HepG2 (cell line): ENCODE measurements around the gene GABRP.

Source experiments
- BRCA1 ChIP-seq: sonication (generic); formaldehyde crosslinking; IDR thresholded peaks from 2 replicates; pipeline ENCODE4 v1.4.0; 2020; ENCODE audit warnings: missing genetic modification reagents
- CTCF ChIP-seq: sonication (generic); formaldehyde crosslinking; IDR thresholded peaks from 2 replicates; pipeline ENCODE4 v1.5.0; 2020; ENCODE audit warnings: mild to moderate bottlenecking, missing genetic modification reagents, moderate library complexity
- DNMT1 ChIP-seq: sonication (generic); formaldehyde crosslinking; IDR thresholded peaks from 2 replicates; pipeline ENCODE4 v1.5.1; 2020; ENCODE audit warnings: mild to moderate bottlenecking, missing genetic modification reagents
- POLR2AphosphoS5 ChIP-seq: IDR thresholded peaks from 2 replicates; pipeline ENCODE4 v1.6.1; 2012; ENCODE audit warnings: low read depth, low read length
- SCMH1 ChIP-seq: sonication (generic); formaldehyde crosslinking; IDR thresholded peaks from 2 replicates; pipeline ENCODE4 v1.9.0; 2021; ENCODE audit warnings: missing genetic modification reagents, mild to moderate bottlenecking, borderline replicate concordance
- ZFP36 ChIP-seq: fragments of 150-350 bp; IDR thresholded peaks from 2 replicates; pipeline ENCODE4 v1.6.1; 2018; ENCODE audit warnings: borderline replicate concordance, low read length, low read depth; ENCODE audit not compliant: partially characterized antibody
- ZNF331 ChIP-seq: sonication (generic); formaldehyde crosslinking; IDR thresholded peaks from 2 replicates; pipeline ENCODE4 v1.4.0; 2020; ENCODE audit warnings: missing genetic modification reagents
- ZNF343 ChIP-seq: sonication (generic); formaldehyde crosslinking; IDR thresholded peaks from 2 replicates; pipeline ENCODE4 v1.4.0; 2020; ENCODE audit warnings: mild to moderate bottlenecking, missing genetic modification reagents
- ZNF367 ChIP-seq: sonication (generic); formaldehyde crosslinking; IDR thresholded peaks from 2 replicates; pipeline ENCODE4 v1.4.0; 2020; ENCODE audit warnings: missing genetic modification reagents, borderline replicate concordance
- ZNF598 ChIP-seq: sonication (generic); formaldehyde crosslinking; IDR thresholded peaks from 2 replicates; pipeline ENCODE4 v1.5.1; 2020; ENCODE audit warnings: mild to moderate bottlenecking, missing genetic modification reagents, borderline replicate concordance
- ZNF780A ChIP-seq: sonication (generic); formaldehyde crosslinking; IDR thresholded peaks from 2 replicates; pipeline ENCODE4 v1.8.0; 2022; ENCODE audit warnings: mild to moderate bottlenecking, missing genetic modification reagents, moderate library complexity

GRCh38 chr5:170746961-170747340 is 36.6 kb upstream of the GABRP start:
- TF ChIP-seq ZNF598 (no peak), CTCF (CRISPR knock-in tag) (no peak), ZNF780A (no peak), DNMT1 (CRISPR knock-in tag) (no peak), SCMH1 (CRISPR knock-in tag) (no peak), POLR2AphosphoS5 (no peak), ZNF367 (no peak), ZFP36 (no peak), ZNF343 (CRISPR knock-in tag) (no peak), ZNF331 (no peak), BRCA1 (CRISPR knock-in tag) (no peak)
